ENCODE measurements around the gene GP1BB. TPM values are rescaled to one million over a fixed set of nuclear protein-coding genes. Genes with fewer than 3 reads are reported as not detected.

Gene GP1BB
- total RNA-seq, 4 donors from 2014 or later = 0.76 to 7.4 (median 6.4) TPM; not detected in 1

DNA sequence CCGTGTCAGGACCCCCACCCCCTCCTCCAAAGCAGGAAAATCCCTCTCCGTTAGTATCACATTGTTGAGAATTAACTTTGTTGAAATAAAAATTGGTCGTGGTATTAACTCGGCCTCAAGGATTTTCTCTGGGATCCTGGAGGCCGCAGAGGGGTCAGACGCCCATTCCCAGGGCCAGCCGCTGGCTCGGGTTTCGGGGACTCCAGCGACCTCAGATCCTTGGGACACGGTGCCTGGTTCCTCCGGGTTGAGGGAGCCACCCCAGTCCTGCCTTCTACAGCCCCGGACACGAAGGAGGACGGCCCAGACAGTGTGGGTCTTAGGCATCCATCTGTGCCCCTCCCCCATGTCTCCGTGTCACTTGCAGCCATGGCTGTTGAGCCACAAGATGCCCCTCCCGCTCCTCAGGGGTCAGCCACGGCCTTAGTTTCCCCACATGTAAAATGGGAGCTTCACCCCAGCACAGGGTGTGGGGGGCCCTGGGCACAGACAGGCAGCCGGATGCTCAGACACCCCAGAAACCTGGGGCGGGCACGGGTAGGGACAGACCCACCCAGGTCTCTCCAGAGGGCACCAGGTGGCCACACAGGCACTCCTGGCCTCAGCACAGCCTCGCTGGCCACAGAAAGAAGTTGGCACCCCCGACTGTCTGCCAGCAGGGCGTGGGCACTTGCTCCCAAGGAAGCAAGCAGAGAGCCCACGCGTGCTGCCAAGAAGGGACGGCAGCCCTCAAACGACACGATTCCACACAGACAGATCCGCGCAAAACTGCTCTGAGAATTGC is 15.5 kb downstream of the GP1BB start:
- no peak for DNase-seq
- TF ChIP-seq POLR2A (IDR thresholded peaks at IDR 0.05) = no peak
- TF ChIP-seq, protein P1, sequence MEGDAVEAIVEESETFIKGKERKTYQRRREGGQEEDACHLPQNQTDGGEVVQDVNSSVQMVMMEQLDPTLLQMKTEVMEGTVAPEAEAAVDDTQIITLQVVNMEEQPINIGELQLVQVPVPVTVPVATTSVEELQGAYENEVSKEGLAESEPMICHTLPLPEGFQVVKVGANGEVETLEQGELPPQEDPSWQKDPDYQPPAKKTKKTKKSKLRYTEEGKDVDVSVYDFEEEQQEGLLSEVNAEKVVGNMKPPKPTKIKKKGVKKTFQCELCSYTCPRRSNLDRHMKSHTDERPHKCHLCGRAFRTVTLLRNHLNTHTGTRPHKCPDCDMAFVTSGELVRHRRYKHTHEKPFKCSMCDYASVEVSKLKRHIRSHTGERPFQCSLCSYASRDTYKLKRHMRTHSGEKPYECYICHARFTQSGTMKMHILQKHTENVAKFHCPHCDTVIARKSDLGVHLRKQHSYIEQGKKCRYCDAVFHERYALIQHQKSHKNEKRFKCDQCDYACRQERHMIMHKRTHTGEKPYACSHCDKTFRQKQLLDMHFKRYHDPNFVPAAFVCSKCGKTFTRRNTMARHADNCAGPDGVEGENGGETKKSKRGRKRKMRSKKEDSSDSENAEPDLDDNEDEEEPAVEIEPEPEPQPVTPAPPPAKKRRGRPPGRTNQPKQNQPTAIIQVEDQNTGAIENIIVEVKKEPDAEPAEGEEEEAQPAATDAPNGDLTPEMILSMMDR (IDR thresholded peaks at IDR 0.05) = no peak
- Histone ChIP-seq H3K4me3 (no peak overlapping the region), H3K9me3 (no peaks in the 10 kb centered on the region), H3K27me3 (no peaks in the 10 kb centered on the region), H3K4me1 (no peaks in the 10 kb centered on the region), H3K36me3 (no peaks in the 10 kb centered on the region), H3K27ac (no peak overlapping the region)
- intact Hi-C loops (cut with DNase I; ENCODE audit: low total_unique reads) = no loop called here

DNA sequence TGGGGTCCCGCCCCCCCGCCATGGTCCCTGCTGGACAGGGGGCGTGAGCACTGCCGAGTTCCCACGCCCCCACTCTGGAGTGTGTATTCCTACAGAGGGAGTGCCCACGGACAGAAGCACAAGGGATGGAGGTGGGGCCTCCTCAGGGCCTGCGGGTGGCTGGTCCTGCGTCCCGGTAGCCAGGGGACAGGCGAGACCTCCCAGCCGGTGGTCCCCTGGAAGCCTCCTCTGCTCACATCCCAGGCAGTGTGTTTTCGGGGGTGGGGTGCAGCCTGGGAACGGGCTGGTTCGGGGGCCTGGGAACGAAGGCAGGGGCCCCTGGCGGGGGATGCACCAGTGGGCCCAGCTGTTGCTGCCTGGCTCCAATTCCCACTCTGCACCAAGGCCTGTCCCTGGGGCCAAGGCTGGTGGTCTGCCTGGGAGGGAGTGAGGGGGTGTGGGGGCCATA is 16.1 kb downstream of the GP1BB start:
- Histone ChIP-seq H3K36me3 (no peaks in the 10 kb centered on the region), H3K27me3 (no peaks in the 10 kb centered on the region), H3K4me3 (no peak overlapping the region), H3K4me1 (no peaks in the 10 kb centered on the region), H3K27ac (no peak overlapping the region), H3K9me3 (no peaks in the 10 kb centered on the region)
- intact Hi-C loops (cut with DNase I; ENCODE audit: low total_unique reads) = no loop called here
- TF ChIP-seq POLR2A (IDR thresholded peaks at IDR 0.05) = no peak
- TF ChIP-seq, protein P1 (IDR thresholded peaks at IDR 0.05) = no peak
- DNase-seq = no peak

DNA sequence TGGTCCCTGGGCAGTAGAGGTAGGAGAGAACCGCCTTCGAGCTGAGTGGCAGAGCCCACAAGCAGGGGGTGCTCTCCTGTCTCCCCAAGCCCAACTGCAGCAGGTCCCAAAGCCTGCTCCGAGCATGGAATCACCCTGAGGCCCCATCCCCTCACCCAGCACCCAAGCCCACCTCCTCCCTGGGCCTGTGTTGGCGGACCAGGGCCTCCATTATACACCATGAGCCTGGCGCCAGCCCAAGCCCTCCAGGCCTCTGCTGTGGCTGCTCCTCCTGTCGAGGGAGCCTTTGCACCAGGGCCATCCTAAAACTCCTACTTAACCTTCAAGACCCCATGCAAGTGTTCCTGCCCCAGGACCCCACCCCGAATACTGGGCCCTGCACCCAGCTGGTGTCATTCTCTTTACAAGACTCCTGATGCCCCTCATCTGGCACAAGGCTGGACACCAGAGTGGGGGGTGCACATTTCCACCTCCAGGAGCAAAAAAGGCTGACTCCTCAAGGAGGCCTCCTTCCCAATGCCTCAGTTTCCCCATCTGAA is 16.6 kb downstream of the GP1BB start:
- intact Hi-C loops (cut with DNase I; ENCODE audit: low total_unique reads) = no loop called here
- Histone ChIP-seq H3K4me3 (no peak overlapping the region), H3K27me3 (no peaks in the 10 kb centered on the region), H3K4me1 (no peaks in the 10 kb centered on the region), H3K9me3 (no peaks in the 10 kb centered on the region), H3K36me3 (no peaks in the 10 kb centered on the region), H3K27ac (no peak overlapping the region)
- no peak for TF ChIP-seq POLR2A (IDR thresholded peaks at IDR 0.05)
- TF ChIP-seq, protein P1 (IDR thresholded peaks at IDR 0.05) = no peak
- DNase-seq = no peak

DNA sequence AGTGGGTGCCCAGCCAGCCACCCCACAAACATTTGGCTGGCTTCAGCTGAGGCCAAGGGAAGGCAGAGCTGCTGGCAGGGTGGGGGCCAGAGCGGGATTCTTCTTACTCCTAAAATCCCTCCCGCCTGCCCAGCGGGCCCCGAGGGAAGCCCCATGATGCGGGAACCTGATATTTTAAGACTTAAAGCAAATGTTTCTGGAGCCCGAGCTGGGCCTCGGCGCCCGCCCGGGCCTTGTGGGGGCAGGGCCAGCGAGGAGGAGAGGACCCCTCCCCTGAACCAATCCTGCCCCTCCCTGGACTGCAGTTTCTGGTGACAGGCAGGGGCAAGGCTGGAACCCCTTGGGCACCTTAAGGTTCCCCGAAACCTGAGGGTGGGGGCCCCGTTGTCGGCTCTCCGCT is 17.2 kb downstream of the GP1BB start:
- no peak for TF ChIP-seq POLR2A (IDR thresholded peaks at IDR 0.05)
- TF ChIP-seq, protein P1 (IDR thresholded peaks at IDR 0.05) = no peak
- H3K27ac ChIP-seq = no peak overlapping the region
- no peaks in the 10 kb centered on the region for H3K4me1 ChIP-seq
- no peaks in the 10 kb centered on the region for H3K9me3 ChIP-seq
- no peaks in the 10 kb centered on the region for H3K36me3 ChIP-seq
- intact Hi-C loops (cut with DNase I; ENCODE audit: low total_unique reads) = no loop called here
- H3K27me3 ChIP-seq = no peaks in the 10 kb centered on the region
- no peak for DNase-seq
- H3K4me3 ChIP-seq = no peak overlapping the region

DNA sequence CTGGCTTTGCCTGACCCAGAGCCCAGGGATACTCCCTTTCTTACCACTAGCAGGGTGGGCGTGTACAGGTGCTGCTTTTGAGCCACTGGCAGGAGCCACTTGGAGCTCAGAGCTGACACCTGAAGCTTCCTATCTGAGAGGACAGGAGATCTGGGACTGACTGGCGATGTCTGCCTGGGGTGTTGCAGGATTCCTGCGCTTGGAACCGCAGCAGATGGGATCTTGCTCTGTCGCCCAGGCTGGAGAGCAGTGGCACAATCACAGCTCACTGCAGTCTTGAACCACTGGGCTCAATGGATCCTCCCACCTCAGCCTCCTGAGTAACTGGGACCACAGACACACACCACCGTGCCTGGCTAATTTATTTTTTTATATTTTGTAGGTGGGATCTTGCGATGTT is 17.7 kb downstream of the GP1BB start:
- no peaks in the 10 kb centered on the region for H3K27me3 ChIP-seq
- no peak overlapping the region for H3K27ac ChIP-seq
- no peak for TF ChIP-seq POLR2A (IDR thresholded peaks at IDR 0.05)
- TF ChIP-seq, protein P1 (IDR thresholded peaks at IDR 0.05) = no peak
- H3K4me3 ChIP-seq = no peak overlapping the region
- no peak for DNase-seq
- H3K36me3 ChIP-seq = no peaks in the 10 kb centered on the region
- H3K9me3 ChIP-seq = no peaks in the 10 kb centered on the region
- H3K4me1 ChIP-seq = no peaks in the 10 kb centered on the region
- intact Hi-C loops (cut with DNase I; ENCODE audit: low total_unique reads) = no loop called here
